SK-N-SH treated with all-trans-retinoic acid at 6 μM for 48 hours (cell line): ENCODE data around the gene CSRP1.

ENCODE experiments used
- ATAC-seq: fragments of 200-7000 bp; cut with Tn5 transposase; 3 replicates; pipeline ENCODE4 v1.9.1; 2020; ENCODE audit warnings: mild to moderate bottlenecking, moderate library complexity
- ARNTL ChIP-seq: fragments of 450-650 bp; formaldehyde crosslinking; IDR thresholded peaks from 2 replicates; pipeline ENCODE4 v1.5.0; 2020; ENCODE audit warnings: low read depth, mild to moderate bottlenecking, moderate library complexity, borderline replicate concordance
- BACH2 ChIP-seq: fragments of 250-450 bp; sonication (Bioruptor Pico); IDR thresholded peaks from 2 replicates; pipeline ENCODE4 v1.9.0; 2021; ENCODE audit warnings: mild to moderate bottlenecking, borderline replicate concordance
- CREB5 ChIP-seq: fragments of 250-450 bp; sonication (Bioruptor Pico); IDR thresholded peaks from 2 replicates; pipeline ENCODE4 v1.5.1; 2020; ENCODE audit warnings: low read depth, mild to moderate bottlenecking, moderate library complexity
- CSDC2 ChIP-seq: fragments of 250-450 bp; sonication (Bioruptor Pico); IDR thresholded peaks from 2 replicates; pipeline ENCODE4 v1.5.0; 2020; ENCODE audit warnings: mild to moderate bottlenecking, moderate library complexity
- ESRRG ChIP-seq: fragments of 250-450 bp; sonication (Bioruptor Pico); IDR thresholded peaks from 2 replicates; pipeline ENCODE4 v1.6.1; 2021; ENCODE audit warnings: mild to moderate bottlenecking
- GLIS3 ChIP-seq: fragments of 250-450 bp; sonication (Bioruptor Pico); IDR thresholded peaks from 2 replicates; pipeline ENCODE4 v1.5.0; 2020; ENCODE audit warnings: mild to moderate bottlenecking, moderate library complexity
- ISL1 ChIP-seq: fragments of 250-450 bp; sonication (Bioruptor Pico); IDR thresholded peaks from 2 replicates; pipeline ENCODE4 v2.1.2; 2022; ENCODE audit warnings: mild to moderate bottlenecking, moderate library complexity
- PATZ1 ChIP-seq: fragments of 250-450 bp; sonication (Bioruptor Pico); IDR thresholded peaks from 2 replicates; pipeline ENCODE4 v1.8.0; 2020; ENCODE audit warnings: mild to moderate bottlenecking, moderate library complexity, borderline replicate concordance
- POU6F1 ChIP-seq: fragments of 250-450 bp; sonication (Bioruptor Pico); IDR thresholded peaks from 2 replicates; pipeline ENCODE4 v1.8.0; 2021; ENCODE audit warnings: low read depth, mild to moderate bottlenecking, moderate library complexity, borderline replicate concordance
- RARB ChIP-seq: fragments of 250-450 bp; sonication (Bioruptor Pico); IDR thresholded peaks from 2 replicates; pipeline ENCODE4 v1.8.0; 2021; ENCODE audit warnings: mild to moderate bottlenecking, moderate library complexity
- SNAI2 ChIP-seq: fragments of 250-450 bp; sonication (Bioruptor Pico); IDR thresholded peaks from 2 replicates; pipeline ENCODE4 v1.5.0; 2020; ENCODE audit warnings: mild to moderate bottlenecking, moderate library complexity
- TCF4 ChIP-seq: fragments of 250-450 bp; sonication (Bioruptor Pico); IDR thresholded peaks from 2 replicates; pipeline ENCODE4 v1.8.0; 2021; ENCODE audit warnings: mild to moderate bottlenecking, moderate library complexity, borderline replicate concordance
- TOX ChIP-seq: fragments of 250-450 bp; sonication (Bioruptor Pico); IDR thresholded peaks from 2 replicates; pipeline ENCODE4 v1.8.0; 2021; ENCODE audit warnings: mild to moderate bottlenecking, moderate library complexity, borderline replicate concordance
- TSHZ2 ChIP-seq: fragments of 250-450 bp; sonication (Bioruptor Pico); IDR thresholded peaks from 2 replicates; pipeline ENCODE4 v1.5.0; 2020; ENCODE audit warnings: mild to moderate bottlenecking, moderate library complexity
- ZC3H10 ChIP-seq: fragments of 250-450 bp; sonication (Bioruptor Pico); IDR thresholded peaks from 2 replicates; pipeline ENCODE4 v1.5.1; 2021; ENCODE audit warnings: mild to moderate bottlenecking, moderate library complexity
- ZFP30 ChIP-seq: fragments of 450-650 bp; formaldehyde crosslinking; IDR thresholded peaks from 2 replicates; pipeline ENCODE4 v1.5.0; 2022; ENCODE audit warnings: mild to moderate bottlenecking, moderate library complexity
- ZNF565 ChIP-seq: fragments of 450-650 bp; formaldehyde crosslinking; conservative IDR thresholded peaks from 2 replicates; pipeline ENCODE4 v1.5.0; 2020; ENCODE audit warnings: low read depth, mild to moderate bottlenecking, moderate library complexity
- ZNF70 ChIP-seq: fragments of 450-650 bp; formaldehyde crosslinking; IDR thresholded peaks from 2 replicates; pipeline ENCODE4 v1.5.0; 2020; ENCODE audit warnings: mild to moderate bottlenecking, moderate library complexity
- ZNF8 ChIP-seq: fragments of 450-650 bp; formaldehyde crosslinking; IDR thresholded peaks from 2 replicates; pipeline ENCODE4 v1.5.0; 2020; ENCODE audit warnings: mild to moderate bottlenecking, moderate library complexity

CSRP1 gene

GRCh38 chr1:201444792-201445191 is 62.1 kb downstream of the CSRP1 start:
- no peak for ATAC-seq
- TF ChIP-seq ZNF70 (CRISPR knock-in tag) (no peak), ARNTL (CRISPR knock-in tag) (no peak), ZFP30 (CRISPR knock-in tag) (no peak), GLIS3 (CRISPR knock-in tag) (no peak), POU6F1 (no peak), TOX (CRISPR knock-in tag) (no peak), ZNF565 (no peak), ZNF8 (no peak), PATZ1 (CRISPR knock-in tag) (no peak), ZC3H10 (CRISPR knock-in tag) (no peak), SNAI2 (no peak), CSDC2 (CRISPR knock-in tag) (no peak), BACH2 (CRISPR knock-in tag) (no peak), CREB5 (no peak), RARB (CRISPR knock-in tag) (no peak)

GRCh38 chr1:201443747-201444146 is 63.2 kb downstream of the CSRP1 start:
- no peak for ATAC-seq
- TF ChIP-seq ESRRG (no peak), ZNF565 (no peak), TSHZ2 (CRISPR knock-in tag) (no peak), CREB5 (no peak), BACH2 (CRISPR knock-in tag) (no peak), ARNTL (CRISPR knock-in tag) (no peak), TCF4 (no peak), POU6F1 (no peak), CSDC2 (CRISPR knock-in tag) (no peak), RARB (CRISPR knock-in tag) (no peak), PATZ1 (CRISPR knock-in tag) (no peak), ISL1 (CRISPR knock-in tag) (no peak)
